GM12878 (cell line): ENCODE results near the gene PEX5. TPM values are rescaled to one million over a fixed set of nuclear protein-coding genes. Genes with fewer than 3 reads are reported as not detected.

Experiments used
- ATAC-seq: fragments of 200-7000 bp; cut with Tn5 transposase; 3 replicates; pipeline ENCODE4 v1.9.1; 2020; ENCODE audit warnings: mild to moderate bottlenecking, moderate library complexity
- BruUV-seq: library from RNA; stranded (reverse); fragments of 400-500 nt; replicated peaks from 2 replicates; lab custom pipeline; 2021; lab: Mats Ljungman, UMichigan
- CTCF ChIA-PET: fragments of 300-600 bp; sonication (Branson Sonifier 250); formaldehyde crosslinking; extraction: SDS; loops from one replicate; lab custom pipeline; 2021; ENCODE audit warnings: inconsistent platforms; lab: Yijun Ruan, JAX
- POLR2A ChIA-PET: fragments of 350-600 bp; formaldehyde crosslinking; extraction: SDS; loops from one replicate; lab custom pipeline; 2021; ENCODE audit warnings: inconsistent platforms; lab: Charles Lee
- RAD21 ChIA-PET: fragments of 300-600 bp; sonication (Branson Sonifier 250); formaldehyde crosslinking; loops from one replicate; lab custom pipeline; 2023; ENCODE audit warnings: antibody characterized with exemption; ENCODE audit not compliant: unreplicated experiment; lab: Charles Lee
- SMC1A ChIA-PET: fragments of 300-600 bp; sonication (Branson Sonifier 250); formaldehyde crosslinking; loops from one replicate; lab custom pipeline; 2023; ENCODE audit not compliant: unreplicated experiment, uncharacterized antibody; lab: Charles Lee
- DNase-seq: peaks from one replicate; pipeline ENCODE4 v3.0.0-alpha.2; 2011; ENCODE audit warnings: low read depth, low spot score
- FAIRE-seq: peaks from 3 replicates; lab custom pipeline; 2011; peaks lifted over from hg19 to GRCh38; lab: Jason Lieb, UNC
- H2AFZ ChIP-seq: 2 replicates; pipeline ENCODE4 v1.6.0; 2011; ENCODE audit warnings: low read depth, low read length, control low read depth; ENCODE audit not compliant: control insufficient read depth
- H3K27ac ChIP-seq: 2 replicates; pipeline ENCODE4 v1.5.1; 2011; ENCODE audit warnings: control low read depth; ENCODE audit not compliant: control insufficient read depth, insufficient read depth
- H3K27me3 ChIP-seq, 2 experiments: replicated peaks in 1 of 2; 2 replicates each; pipeline versions ENCODE4 v1.6.0 to v1.6.1; 2011; ENCODE audit warnings: low read length in 1 of 2; ENCODE audit not compliant: control insufficient read depth in 2 of 2, insufficient read depth in 2 of 2
- H3K36me3 ChIP-seq, 2 experiments: 2 replicates each; pipeline ENCODE4 v1.5.1; 2011; ENCODE audit warnings: low read length in 1 of 2; ENCODE audit not compliant: control insufficient read depth in 2 of 2, insufficient read depth in 2 of 2
- H3K4me1 ChIP-seq: 2 replicates; pipeline ENCODE4 v1.6.1; 2011; ENCODE audit warnings: mild to moderate bottlenecking, low read length, moderate library complexity, mixed read lengths; ENCODE audit not compliant: control insufficient read depth, insufficient read depth
- H3K4me2 ChIP-seq: 2 replicates; pipeline ENCODE4 v1.6.0; 2011; ENCODE audit warnings: control low read depth; ENCODE audit not compliant: control insufficient read depth, insufficient read depth
- H3K4me3 ChIP-seq: fragments of 200-600 bp; sonication (generic); 2 replicates; pipeline ENCODE4 v1.5.1; 2016
- H3K79me2 ChIP-seq: 2 replicates; pipeline ENCODE4 v1.6.0; 2011; ENCODE audit warnings: low read length; ENCODE audit not compliant: control insufficient read depth, insufficient read depth
- H3K9ac ChIP-seq: 2 replicates; pipeline ENCODE4 v1.8.0; 2011; ENCODE audit warnings: low read length, control low read depth, mixed read lengths; ENCODE audit not compliant: control insufficient read depth, insufficient read depth
- H3K9me3 ChIP-seq: replicated peaks from 3 replicates; pipeline ENCODE4 v1.5.1; 2011; ENCODE audit warnings: mild to moderate bottlenecking, low read length; ENCODE audit not compliant: control insufficient read depth, insufficient read depth
- H4K20me1 ChIP-seq: 2 replicates; pipeline ENCODE4 v1.6.0; 2011; ENCODE audit not compliant: control insufficient read depth, insufficient read depth
- CBFB ChIP-seq: IDR thresholded peaks from 2 replicates; pipeline ENCODE4 v1.6.1; 2016; ENCODE audit warnings: antibody characterized with exemption, low read depth
- EED ChIP-seq: sonication (generic); IDR thresholded peaks from 2 replicates; pipeline ENCODE4 v1.6.1; 2016; ENCODE audit warnings: antibody characterized with exemption, low read depth
- FOS ChIP-seq: IDR thresholded peaks from 3 replicates; pipeline ENCODE4 v1.6.1; 2011; ENCODE audit warnings: borderline replicate concordance; ENCODE audit not compliant: insufficient read length; ENCODE audit errors: extremely low read depth
- HDGF ChIP-seq: fragments of 450-650 bp; IDR thresholded peaks from 2 replicates; pipeline ENCODE4 v1.6.1; 2016; ENCODE audit warnings: antibody characterized with exemption
- IKZF2 ChIP-seq, 2 experiments: fragments of 450-650 bp; IDR thresholded peaks; 2 replicates each; pipeline ENCODE4 v1.6.1; 2017; ENCODE audit warnings: mild to moderate bottlenecking in 2 of 2, moderate library complexity in 2 of 2
- NFIC ChIP-seq: IDR thresholded peaks from 2 replicates; pipeline ENCODE4 v1.6.1; 2012; ENCODE audit warnings: low read depth, mild to moderate bottlenecking, inconsistent platforms, low read length, moderate library complexity
- RELA ChIP-seq: fragments of 450-650 bp; IDR thresholded peaks from 2 replicates; pipeline ENCODE4 v1.8.0; 2014; ENCODE audit warnings: borderline replicate concordance; ENCODE audit not compliant: partially characterized antibody
- ZNF24 ChIP-seq: fragments of 450-650 bp; IDR thresholded peaks from 2 replicates; pipeline ENCODE4 v1.6.1; 2017; ENCODE audit warnings: antibody characterized with exemption, mild to moderate bottlenecking
- ZNF384 ChIP-seq: IDR thresholded peaks from 2 replicates; pipeline ENCODE4 v1.6.1; 2012; ENCODE audit warnings: low read depth, mild to moderate bottlenecking, low read length, improper control_type of control experiment, borderline replicate concordance
- WGBS: methylation state at CpG from one replicate; pipeline ENCODE4 v1.1.6; 2016; ENCODE audit warnings: low lambda C conversion rate; ENCODE audit not compliant: insufficient replicate concordance, insufficient coverage; ENCODE audit errors: missing lambda C conversion rate; 5-methylcytosine and 5-hydroxymethylcytosine counted together
- in situ Hi-C: fragments of 300-500 bp; cut with MboI; formaldehyde crosslinking; loops from 9 replicates; pipeline ENCODE4 v1.14.3; 2018; ENCODE audit warnings: mixed read lengths
- intact Hi-C: fragments of 100-400 bp; cut with micrococcal nuclease; formaldehyde crosslinking; loops from one replicate; pipeline ENCODE4 v1.14.2; 2022; ENCODE audit not compliant: unreplicated experiment
- polyA plus RNA-seq, 11 experiments: library from polyadenylated mRNA; depleted of rRNA in 4 of 11; unstranded in 6 of 11; stranded (reverse) in 5 of 11; fragments of >200 nt; fragmentation: Nextera tagmentation in 4 of 11; fragmentation: Illumina TruSeq in 1 of 11; extraction: Ambion mirVana in 4 of 11; extraction: Trizol in 1 of 11; gene quantifications; 1 replicate in 1 of 11; 2 replicates in 10 of 11; pipeline versions ENCODE4 v1.2.1 to v1.2.3, GENCODE V29; 2011 to 2016; ENCODE audit warnings: inconsistent platforms in 2 of 11, missing spikeins in 2 of 11, low read depth in 1 of 11
- total RNA-seq, 4 experiments: library from RNA; depleted of rRNA in 3 of 4; stranded (reverse); fragments of >200 nt in 3 of 4; fragmentation: Illumina TruSeq in 1 of 4; extraction: Trizol in 1 of 4; gene quantifications; 2 replicates each; pipeline versions ENCODE4 v1.2.1 to v1.2.3, GENCODE V29; 2013 to 2021
- TF ChIP-seq, protein P1 (sequence below): IDR thresholded peaks from 2 replicates; pipeline ENCODE4 v1.6.1; 2012; ENCODE audit warnings: low read length, inconsistent platforms

Gene PEX5
- total and polyA plus RNA-seq, 10 of the 15 experiments (the other 5 are each of a cell fraction or from before 2014, with no cell fraction given), result 1.3 to 31.9 (median 13.1) TPM

DNA sequence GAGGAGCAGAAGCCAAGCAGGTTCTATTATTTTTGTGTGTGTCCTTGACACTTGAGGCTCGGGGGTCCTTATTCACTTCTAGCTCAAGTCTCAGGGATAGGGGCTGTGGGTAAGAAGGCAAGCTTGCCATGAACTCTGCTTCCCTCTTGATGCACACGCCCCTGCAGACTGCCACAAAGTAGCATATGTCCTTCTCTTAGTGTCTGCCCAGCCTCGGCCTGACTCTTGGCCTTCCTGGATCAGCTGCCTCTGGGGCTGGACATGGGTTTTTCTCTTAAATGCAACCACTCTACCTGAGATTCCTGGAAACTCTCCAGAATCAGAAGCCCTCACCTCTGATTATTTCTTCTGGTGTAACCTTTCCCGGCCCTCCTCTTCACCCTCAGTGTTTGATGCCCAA lies 28.2 kb upstream of the PEX5 start:
- Histone ChIP-seq H2AFZ (no peak overlapping the region), H3K9me3 (no peaks in the 10 kb centered on the region; the same call in 2 of the 3 replicates), H3K4me3 (no peak overlapping the region), H4K20me1 (no peaks in the 10 kb centered on the region), H3K27me3 (peaks cover 0 to 4% of the 10 kb centered on the region in 2 experiments; a peak in 1 of 4 replicates), H3K9ac (no peak overlapping the region), H3K79me2 (no peaks in the 10 kb centered on the region), H3K4me2 (no peak overlapping the region), H3K27ac (no peak overlapping the region), H3K4me1 (no peaks in the 10 kb centered on the region), H3K36me3 (no peaks in the 10 kb centered on the region; a peak in 1 of 4 replicates)
- in situ Hi-C loops, result no loop called here
- FAIRE-seq (no peak), DNase-seq (no peak), ATAC-seq (no peak)
- BruUV-seq, result no TSS peak
- no peak for TF ChIP-seq ZNF384
- intact Hi-C loops, result no loop called here
- ChIA-PET RAD21 (interaction anchor here (0.6 kb wide), 1 partner anchor 883 kb away, joined by 4 read pairs; no protein-coding TSS in a partner anchor), POLR2A (no interaction called here), CTCF (interaction anchor here (1.3 kb wide), 1 partner anchor 9 kb away, joined by 5 read pairs; no protein-coding TSS in a partner anchor), SMC1A (no interaction called here)
- 59% methylated on average over 4 of the region's 4 CpGs for WGBS

DNA sequence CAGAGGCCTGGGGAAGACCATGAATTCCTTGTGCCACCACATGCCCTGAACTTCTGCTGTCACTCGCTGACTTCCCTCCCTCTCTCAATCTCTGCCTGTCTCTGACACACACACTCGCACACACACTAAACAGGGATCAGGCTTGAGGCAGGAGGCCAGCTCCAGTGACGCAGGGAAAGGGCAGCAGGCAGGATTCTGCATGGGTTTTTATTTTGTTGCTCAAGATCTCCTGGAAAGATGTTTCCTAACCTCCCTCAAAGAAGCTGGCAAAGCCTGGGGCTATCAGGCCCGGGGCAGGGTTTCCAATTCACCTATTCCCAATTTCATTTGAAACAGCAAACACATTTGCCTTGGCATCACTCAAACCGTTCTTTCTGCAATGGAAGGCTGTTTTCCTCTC lies 27.7 kb upstream of the PEX5 start:
- Histone ChIP-seq H2AFZ (no peak overlapping the region), H3K4me2 (no peak overlapping the region), H3K36me3 (no peaks in the 10 kb centered on the region; a peak in 1 of 4 replicates), H3K4me1 (no peaks in the 10 kb centered on the region), H3K79me2 (no peaks in the 10 kb centered on the region), H3K9ac (no peak overlapping the region), H4K20me1 (no peaks in the 10 kb centered on the region), H3K9me3 (no peaks in the 10 kb centered on the region; the same call in 2 of the 3 replicates), H3K27ac (no peak overlapping the region), H3K4me3 (no peak overlapping the region), H3K27me3 (peaks cover 0 to 4% of the 10 kb centered on the region in 2 experiments; a peak in 1 of 4 replicates)
- FAIRE-seq, result no peak
- DNase-seq, result no peak
- CTCF ChIA-PET, result interaction anchor here (1.3 kb wide), 2 partner anchors 9 to 27 kb away, joined by 4 to 5 read pairs; partner anchors contain the start of gene PEX5
- SMC1A ChIA-PET, result no interaction called here
- POLR2A ChIA-PET, result interaction anchor here (0.6 kb wide), 1 partner anchor 63 kb away, joined by 3 read pairs; no protein-coding TSS in a partner anchor
- no TSS peak for BruUV-seq
- WGBS, result 61% methylated on average over 5 of the region's 5 CpGs
- intact Hi-C loops (no loop called here), in situ Hi-C loops (no loop called here)
- no peak for ATAC-seq
- no peak for TF ChIP-seq RELA
- TF ChIP-seq ZNF24, result no peak
- no peak for TF ChIP-seq IKZF2 (IDR thresholded peaks at IDR 0.05)
- no peak for TF ChIP-seq NFIC
- TF ChIP-seq CBFB, result no peak
- TF ChIP-seq EED, result no peak
- TF ChIP-seq FOS, result no peak
- TF ChIP-seq, protein P1, sequence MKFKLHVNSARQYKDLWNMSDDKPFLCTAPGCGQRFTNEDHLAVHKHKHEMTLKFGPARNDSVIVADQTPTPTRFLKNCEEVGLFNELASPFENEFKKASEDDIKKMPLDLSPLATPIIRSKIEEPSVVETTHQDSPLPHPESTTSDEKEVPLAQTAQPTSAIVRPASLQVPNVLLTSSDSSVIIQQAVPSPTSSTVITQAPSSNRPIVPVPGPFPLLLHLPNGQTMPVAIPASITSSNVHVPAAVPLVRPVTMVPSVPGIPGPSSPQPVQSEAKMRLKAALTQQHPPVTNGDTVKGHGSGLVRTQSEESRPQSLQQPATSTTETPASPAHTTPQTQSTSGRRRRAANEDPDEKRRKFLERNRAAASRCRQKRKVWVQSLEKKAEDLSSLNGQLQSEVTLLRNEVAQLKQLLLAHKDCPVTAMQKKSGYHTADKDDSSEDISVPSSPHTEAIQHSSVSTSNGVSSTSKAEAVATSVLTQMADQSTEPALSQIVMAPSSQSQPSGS, result no peak
- TF ChIP-seq HDGF, result no peak
- RAD21 ChIA-PET, result no interaction called here
